GM18498 (cell line): ENCODE results near the gene MACROD2.

Source experiments
- ATAC-seq: cut with Tn5 transposase; IDR thresholded peaks from one replicate; pipeline ENCODE4 v1.9.1; 2021; ENCODE audit warnings: mild to moderate bottlenecking, moderate library complexity; ENCODE audit not compliant: unreplicated experiment

Gene MACROD2

GRCh38 chr20:15227102-15227501 lies 1231.8 kb downstream of the MACROD2 start:
- no peak for ATAC-seq

- no peak for ATAC-seq
Measured at GRCh38 chr20:15232243-15232642, 1236.9 kb downstream of the MACROD2 start.

- ATAC-seq, result peak; percentile 46
Measured at GRCh38 chr20:15235471-15236198, 1240.3 kb downstream of the MACROD2 start.

GRCh38 chr20:15236812-15237211 lies 1241.5 kb downstream of the MACROD2 start:
- peak; percentile 82 for ATAC-seq

- ATAC-seq, result no peak
Measured at GRCh38 chr20:15239542-15240206, 1244.4 kb downstream of the MACROD2 start.

GRCh38 chr20:15240801-15241200 lies 1245.5 kb downstream of the MACROD2 start:
- ATAC-seq, result no peak

GRCh38 chr20:15241681-15242080 lies 1246.4 kb downstream of the MACROD2 start:
- ATAC-seq, result no peak

GRCh38 chr20:15242773-15243172 lies 1247.5 kb downstream of the MACROD2 start:
- no peak for ATAC-seq

- no peak for ATAC-seq
Measured at GRCh38 chr20:15245896-15246295, 1250.6 kb downstream of the MACROD2 start.

GRCh38 chr20:15248618-15249395 lies 1253.5 kb downstream of the MACROD2 start:
- ATAC-seq, result peak; percentile 67

GRCh38 chr20:15251171-15251570 lies 1255.9 kb downstream of the MACROD2 start:
- ATAC-seq, result no peak

- no peak for ATAC-seq
Measured at GRCh38 chr20:15252304-15252703, 1257.0 kb downstream of the MACROD2 start.

- ATAC-seq, result no peak
Measured at GRCh38 chr20:15253431-15253830, 1258.1 kb downstream of the MACROD2 start.

GRCh38 chr20:15256676-15257568 lies 1261.6 kb downstream of the MACROD2 start:
- ATAC-seq, result no peak

- ATAC-seq, result no peak
Measured at GRCh38 chr20:15257569-15257870, 1262.2 kb downstream of the MACROD2 start.

- ATAC-seq, result no peak
Measured at GRCh38 chr20:15265581-15266309, 1270.4 kb downstream of the MACROD2 start.

GRCh38 chr20:15267935-15268334 lies 1272.6 kb downstream of the MACROD2 start:
- peak; percentile 63 for ATAC-seq

GRCh38 chr20:15278041-15278440 lies 1282.7 kb downstream of the MACROD2 start:
- ATAC-seq, result no peak

GRCh38 chr20:15287329-15287728 lies 1292.0 kb downstream of the MACROD2 start:
- ATAC-seq, result no peak

GRCh38 chr20:15288106-15288505 lies 1292.8 kb downstream of the MACROD2 start:
- no peak for ATAC-seq
